Loucy (cell line): ENCODE data around the gene JAZF1.

Source experiments
- H2AFZ ChIP-seq: fragments of 200-600 bp; sonication (generic); 2 replicates; pipeline ENCODE4 v1.6.0; 2016; ENCODE audit warnings: antibody characterized with exemption, mild to moderate bottlenecking, low read length, moderate library complexity
- H3F3A ChIP-seq: fragments of 200-600 bp; 2 replicates; pipeline ENCODE4 v1.6.0; 2016; ENCODE audit warnings: antibody characterized with exemption, low read depth, mild to moderate bottlenecking
- H3K27me3 ChIP-seq: fragments of 200-600 bp; sonication (generic); 2 replicates; pipeline ENCODE4 v1.6.1; 2014; ENCODE audit warnings: low read length, mild to moderate bottlenecking; ENCODE audit not compliant: insufficient read depth, poor library complexity, severe bottlenecking
- H3K36me3 ChIP-seq: fragments of 200-600 bp; sonication (generic); 2 replicates; pipeline ENCODE4 v1.6.1; 2016; ENCODE audit warnings: low read length; ENCODE audit not compliant: insufficient read depth
- H3K4me1 ChIP-seq: fragments of 200-600 bp; sonication (generic); 2 replicates; pipeline ENCODE4 v1.5.1; 2014; ENCODE audit warnings: low read length, mild to moderate bottlenecking; ENCODE audit not compliant: insufficient read depth, poor library complexity, severe bottlenecking
- H3K4me2 ChIP-seq: fragments of 200-600 bp; sonication (generic); 2 replicates; pipeline ENCODE4 v1.6.0; 2014; ENCODE audit warnings: antibody characterized with exemption, low read length, low read depth, mild to moderate bottlenecking; ENCODE audit not compliant: poor library complexity, severe bottlenecking
- H3K4me3 ChIP-seq: fragments of 200-600 bp; sonication (generic); 2 replicates; pipeline ENCODE4 v1.5.1; 2014; ENCODE audit warnings: low read length, mild to moderate bottlenecking, mixed read lengths; ENCODE audit not compliant: poor library complexity, severe bottlenecking
- H3K79me2 ChIP-seq: fragments of 200-600 bp; sonication (generic); 2 replicates; pipeline ENCODE4 v1.6.1; 2014; ENCODE audit warnings: low read length; ENCODE audit not compliant: insufficient read depth
- H3K9ac ChIP-seq: fragments of 200-600 bp; sonication (generic); 2 replicates; pipeline ENCODE4 v1.6.0; 2014; ENCODE audit warnings: mild to moderate bottlenecking, low read depth, low read length, moderate library complexity; ENCODE audit not compliant: poor library complexity, severe bottlenecking
- H3K9me2 ChIP-seq: fragments of 200-600 bp; sonication (generic); replicated peaks from 2 replicates; pipeline ENCODE4 v1.6.1; 2016; ENCODE audit warnings: low read depth, low read length, mixed read lengths
- H3K9me3 ChIP-seq: fragments of 200-600 bp; sonication (generic); 2 replicates; pipeline ENCODE4 v1.6.1; 2014; ENCODE audit warnings: mild to moderate bottlenecking, antibody characterized with exemption, low read length, low read depth; ENCODE audit not compliant: insufficient read depth
- H4K20me1 ChIP-seq: fragments of 200-600 bp; sonication (generic); 2 replicates; pipeline ENCODE4 v1.6.0; 2014; ENCODE audit warnings: antibody characterized with exemption, low read length, mild to moderate bottlenecking; ENCODE audit not compliant: insufficient read depth, poor library complexity, severe bottlenecking
- CTCF ChIP-seq: fragments of 200-600 bp; sonication (generic); conservative IDR thresholded peaks from 2 replicates; pipeline ENCODE4 v1.5.1; 2014; ENCODE audit warnings: mild to moderate bottlenecking, antibody characterized with exemption, low read length
- EZH2phosphoT487 ChIP-seq: fragments of 200-600 bp; IDR thresholded peaks from 2 replicates; pipeline ENCODE4 v1.6.1; 2018; ENCODE audit warnings: antibody characterized with exemption, mild to moderate bottlenecking, moderate library complexity, borderline replicate concordance

The JAZF1 gene

DNA sequence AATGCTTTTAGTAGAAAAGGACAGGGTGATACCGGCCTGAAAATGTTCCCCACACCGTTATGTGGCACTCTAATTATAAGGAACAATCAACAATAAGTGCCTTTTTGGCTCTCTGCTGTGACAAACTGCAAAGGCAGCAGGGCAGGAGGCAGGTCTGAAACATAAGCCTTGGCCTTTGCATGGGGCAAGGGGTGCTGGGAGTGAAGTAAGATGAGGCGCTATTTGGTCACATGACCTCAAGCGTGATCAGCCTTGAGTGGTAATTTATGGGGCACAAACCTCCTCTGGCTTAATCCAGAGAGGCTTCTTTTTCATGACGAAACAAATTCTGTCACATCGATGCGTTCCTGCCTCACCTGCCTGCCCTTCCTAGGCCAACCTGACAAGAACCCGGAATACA lies 237.9 kb downstream of the JAZF1 start:
- no peak overlapping the region for H3K4me2 ChIP-seq

GRCh38 chr7:27941522-27941921 lies 239.1 kb downstream of the JAZF1 start:
- Histone ChIP-seq H3K36me3 (peaks cover 3% of the 10 kb centered on the region; the same call in 1 of the 2 replicates), H3K4me1 (no peaks in the 10 kb centered on the region), H3K9ac (no peak overlapping the region), H2AFZ (no peak overlapping the region), H3K9me2 (no peaks in the 10 kb centered on the region), H3K4me2 (no peak overlapping the region), H3K79me2 (no peaks in the 10 kb centered on the region), H3F3A (no peaks in the 10 kb centered on the region), H4K20me1 (no peaks in the 10 kb centered on the region), H3K9me3 (no peaks in the 10 kb centered on the region), H3K4me3 (no peak overlapping the region), H3K27me3 (no peaks in the 10 kb centered on the region)
- TF ChIP-seq CTCF (no peak), EZH2phosphoT487 (no peak)

More for the DNA sequence above, 237.9 kb downstream of the JAZF1 start:
- Histone ChIP-seq H3K27me3 (no peaks in the 10 kb centered on the region), H4K20me1 (no peaks in the 10 kb centered on the region), H3K9me2 (no peaks in the 10 kb centered on the region), H2AFZ (no peak overlapping the region), H3K36me3 (peaks cover 3% of the 10 kb centered on the region; the same call in 1 of the 2 replicates), H3K4me3 (no peak overlapping the region), H3K9ac (no peak overlapping the region), H3K79me2 (no peaks in the 10 kb centered on the region), H3K4me1 (no peaks in the 10 kb centered on the region), H3K9me3 (no peaks in the 10 kb centered on the region), H3F3A (no peaks in the 10 kb centered on the region)
- TF ChIP-seq CTCF (no peak), EZH2phosphoT487 (no peak)

DNA sequence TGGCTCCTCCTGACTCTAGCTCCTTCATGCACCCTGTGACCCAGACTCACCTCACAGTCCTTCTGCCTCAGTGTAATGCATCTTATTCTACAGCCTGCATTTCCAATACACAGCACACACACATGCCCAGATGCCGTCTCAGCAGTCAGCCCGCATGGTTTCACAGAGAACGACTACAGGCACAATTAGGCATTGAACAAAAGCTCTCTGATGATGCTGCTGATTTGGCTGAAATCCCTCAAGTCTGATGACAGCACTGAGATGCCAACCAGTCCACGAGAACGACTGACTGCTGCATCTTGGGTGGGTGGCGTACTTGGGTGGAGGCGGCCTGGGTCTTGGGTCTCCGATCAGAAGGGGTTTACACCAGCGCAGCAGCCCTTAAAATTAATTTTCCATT lies 240.3 kb downstream of the JAZF1 start:
- Histone ChIP-seq H3K9ac (no peak overlapping the region), H4K20me1 (no peaks in the 10 kb centered on the region)

More for the DNA sequence above, 240.3 kb downstream of the JAZF1 start:
- TF ChIP-seq EZH2phosphoT487 (no peak), CTCF (no peak)
- Histone ChIP-seq H3K9me2 (no peaks in the 10 kb centered on the region), H3K36me3 (peaks cover 3% of the 10 kb centered on the region; the same call in 1 of the 2 replicates), H2AFZ (no peak overlapping the region), H3K4me1 (no peaks in the 10 kb centered on the region), H3F3A (no peaks in the 10 kb centered on the region), H3K27me3 (no peaks in the 10 kb centered on the region), H3K4me3 (no peak overlapping the region), H3K9me3 (no peaks in the 10 kb centered on the region), H3K79me2 (no peaks in the 10 kb centered on the region), H3K4me2 (no peak overlapping the region)
